PC-3 (cell line): ENCODE results near the gene SLC11A2. TPM values are rescaled to one million over a fixed set of nuclear protein-coding genes. Genes with fewer than 3 reads are reported as not detected.

Experiments
- ATAC-seq: fragments of 200-7000 bp; cut with Tn5 transposase; 2 replicates; pipeline ENCODE4 v1.9.1; 2020; ENCODE audit warnings: mild to moderate bottlenecking, moderate library complexity
- BruUV-seq: library from RNA; stranded (reverse); fragments of 400-500 nt; replicated peaks from 2 replicates; lab custom pipeline; 2021; lab: Mats Ljungman, UMichigan
- CTCF ChIA-PET: fragments of 300-600 bp; sonication (Branson Sonifier 250); formaldehyde crosslinking; loops from one replicate; lab custom pipeline; 2022; ENCODE audit warnings: antibody characterized with exemption; lab: Charles Lee
- POLR2A ChIA-PET: fragments of 300-600 bp; sonication (Branson Sonifier 250); formaldehyde crosslinking; loops from one replicate; lab custom pipeline; 2022; ENCODE audit warnings: antibody characterized with exemption; ENCODE audit not compliant: unreplicated experiment; lab: Charles Lee
- DNase-seq: peaks from one replicate; pipeline ENCODE4 v3.0.0-alpha.2; 2015
- H2AFZ ChIP-seq: fragments of 300-600 bp; sonication (generic); 2 replicates; pipeline ENCODE4 v1.6.0; 2016; ENCODE audit warnings: antibody characterized with exemption, low read length
- H3F3A ChIP-seq: fragments of 300-600 bp; sonication (generic); one replicate; pipeline ENCODE4 v1.6.0; 2017; ENCODE audit warnings: antibody characterized with exemption, low read length, control low read depth, mild to moderate bottlenecking; ENCODE audit not compliant: unreplicated experiment
- H3K27ac ChIP-seq: fragments of 300-600 bp; sonication (generic); 2 replicates; pipeline ENCODE4 v1.5.1; 2016; ENCODE audit warnings: mild to moderate bottlenecking, low read length
- H3K27me3 ChIP-seq: fragments of 300-600 bp; sonication (generic); 2 replicates; pipeline ENCODE4 v1.6.1; 2016; ENCODE audit warnings: low read length, mixed read lengths
- H3K36me3 ChIP-seq: fragments of 300-600 bp; sonication (generic); 2 replicates; pipeline ENCODE4 v1.6.1; 2016; ENCODE audit warnings: low read depth, mixed run types, low read length, mixed read lengths
- H3K4me1 ChIP-seq: fragments of 300-600 bp; sonication (generic); 2 replicates; pipeline ENCODE4 v1.5.1; 2016; ENCODE audit warnings: low read length; ENCODE audit not compliant: insufficient read depth
- H3K4me2 ChIP-seq: fragments of 300-600 bp; sonication (generic); 2 replicates; pipeline ENCODE4 v1.6.0; 2016; ENCODE audit warnings: low read length
- H3K4me3 ChIP-seq: fragments of 300-600 bp; sonication (generic); 2 replicates; pipeline ENCODE4 v1.5.1; 2016; ENCODE audit warnings: mild to moderate bottlenecking, low read length, mixed read lengths
- H3K79me2 ChIP-seq: fragments of 300-600 bp; sonication (generic); 2 replicates; pipeline ENCODE4 v1.6.1; 2017; ENCODE audit warnings: low read length, mixed read lengths
- H3K9ac ChIP-seq: fragments of 300-600 bp; sonication (generic); 2 replicates; pipeline ENCODE4 v1.6.0; 2016; ENCODE audit warnings: mild to moderate bottlenecking, low read length
- H3K9me2 ChIP-seq: fragments of 300-600 bp; sonication (generic); replicated peaks from 2 replicates; pipeline ENCODE4 v1.6.1; 2016; ENCODE audit warnings: mixed run types, low read length, mixed read lengths
- H3K9me3 ChIP-seq: fragments of 300-600 bp; sonication (generic); 2 replicates; pipeline ENCODE4 v1.6.1; 2016; ENCODE audit warnings: low read length, mixed read lengths
- H4K20me1 ChIP-seq: fragments of 300-600 bp; sonication (generic); 2 replicates; pipeline ENCODE4 v1.6.1; 2016; ENCODE audit warnings: low read length, mixed read lengths
- EZH2 ChIP-seq: fragments of 300-600 bp; sonication (generic); IDR thresholded peaks from one replicate; pipeline ENCODE4 v1.6.1; 2017; ENCODE audit warnings: antibody characterized with exemption, mild to moderate bottlenecking, low read length; ENCODE audit not compliant: unreplicated experiment
- EZH2phosphoT487 ChIP-seq: fragments of 300-600 bp; sonication (generic); IDR thresholded peaks from 2 replicates; pipeline ENCODE4 v1.6.1; 2018; ENCODE audit warnings: mild to moderate bottlenecking, antibody characterized with exemption, low read length, borderline replicate concordance
- intact Hi-C: fragments of 100-400 bp; cut with micrococcal nuclease; formaldehyde crosslinking; loops from 2 replicates; pipeline ENCODE4 v1.9.0; 2023
- total RNA-seq: library from RNA; depleted of rRNA; stranded (reverse); fragments of >200 nt; gene quantifications from 2 replicates; pipeline ENCODE4 v1.2.3, GENCODE V29; 2014
- TF ChIP-seq, protein P1 (sequence below): fragments of 300-600 bp; sonication (generic); conservative IDR thresholded peaks from 2 replicates; pipeline ENCODE4 v1.5.1; 2017; ENCODE audit warnings: antibody characterized with exemption, low read depth, mild to moderate bottlenecking, low read length

Gene SLC11A2
- total RNA-seq, 1 experiment from 2014 or later, result 38.8 TPM

DNA sequence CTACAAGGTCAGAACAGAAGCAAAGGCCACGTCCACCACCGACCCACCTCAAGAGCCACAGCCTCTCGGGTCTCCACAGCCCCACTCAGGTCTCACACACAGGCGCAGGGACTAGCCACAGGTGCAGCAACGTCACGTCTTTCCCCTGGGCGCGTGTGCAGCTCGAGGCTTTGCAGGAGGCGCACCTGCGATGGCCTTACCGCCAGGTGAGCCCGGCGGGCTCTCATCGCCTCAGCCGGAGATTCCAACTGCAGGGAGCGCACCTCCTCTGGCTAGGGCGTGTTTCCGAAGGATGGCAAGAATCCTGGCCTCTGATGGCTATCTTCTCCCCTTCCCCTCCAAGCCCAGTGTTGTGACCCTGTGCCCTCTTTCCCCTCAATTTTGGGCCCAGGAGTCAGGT lies 73.7 kb downstream of the SLC11A2 start, which contains the start of gene HIGD1C:
TSS of gene HIGD1C (plus strand) at position 35 of the 400 bp plus-strand sequence. CDS start 1,455 bp downstream, outside the sequence.
- H3K27ac ChIP-seq, result no peak within 1 kb of the TSS
- CTCF ChIA-PET, result no interaction called here
- no peaks in the 10 kb centered on the region for H3K79me2 ChIP-seq
- no peaks in the 10 kb centered on the region for H3K4me1 ChIP-seq
- no peak within 1 kb of the TSS for H3K4me2 ChIP-seq
- BruUV-seq, result no TSS peak
- H3K4me3 ChIP-seq, result no peak within 1 kb of the TSS
- no peaks in the 10 kb centered on the region for H3K9me3 ChIP-seq
- intact Hi-C loops, result no loop called here
- ATAC-seq, result no peak
- H2AFZ ChIP-seq, result no peak within 1 kb of the TSS
- no peaks in the 10 kb centered on the region for H3F3A ChIP-seq
- no peaks in the 10 kb centered on the region for H3K9me2 ChIP-seq
- no peaks in the 10 kb centered on the region for H3K27me3 ChIP-seq
- no peaks in the 10 kb centered on the region for H3K36me3 ChIP-seq
- no peak for TF ChIP-seq EZH2phosphoT487
- TF ChIP-seq, protein P1, sequence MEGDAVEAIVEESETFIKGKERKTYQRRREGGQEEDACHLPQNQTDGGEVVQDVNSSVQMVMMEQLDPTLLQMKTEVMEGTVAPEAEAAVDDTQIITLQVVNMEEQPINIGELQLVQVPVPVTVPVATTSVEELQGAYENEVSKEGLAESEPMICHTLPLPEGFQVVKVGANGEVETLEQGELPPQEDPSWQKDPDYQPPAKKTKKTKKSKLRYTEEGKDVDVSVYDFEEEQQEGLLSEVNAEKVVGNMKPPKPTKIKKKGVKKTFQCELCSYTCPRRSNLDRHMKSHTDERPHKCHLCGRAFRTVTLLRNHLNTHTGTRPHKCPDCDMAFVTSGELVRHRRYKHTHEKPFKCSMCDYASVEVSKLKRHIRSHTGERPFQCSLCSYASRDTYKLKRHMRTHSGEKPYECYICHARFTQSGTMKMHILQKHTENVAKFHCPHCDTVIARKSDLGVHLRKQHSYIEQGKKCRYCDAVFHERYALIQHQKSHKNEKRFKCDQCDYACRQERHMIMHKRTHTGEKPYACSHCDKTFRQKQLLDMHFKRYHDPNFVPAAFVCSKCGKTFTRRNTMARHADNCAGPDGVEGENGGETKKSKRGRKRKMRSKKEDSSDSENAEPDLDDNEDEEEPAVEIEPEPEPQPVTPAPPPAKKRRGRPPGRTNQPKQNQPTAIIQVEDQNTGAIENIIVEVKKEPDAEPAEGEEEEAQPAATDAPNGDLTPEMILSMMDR, result no peak
- no peak for TF ChIP-seq EZH2
- no peak within 1 kb of the TSS for H3K9ac ChIP-seq
- no peaks in the 10 kb centered on the region for H4K20me1 ChIP-seq
- POLR2A ChIA-PET, result no interaction called here
- DNase-seq, result no peak

- Histone ChIP-seq H3K27me3 (no peaks in the 10 kb centered on the region), H2AFZ (no peak overlapping the region), H3K27ac (no peak overlapping the region), H3K9me2 (no peaks in the 10 kb centered on the region), H3F3A (no peaks in the 10 kb centered on the region), H3K4me2 (no peak overlapping the region), H3K36me3 (no peaks in the 10 kb centered on the region), H3K9ac (no peak overlapping the region), H4K20me1 (no peaks in the 10 kb centered on the region), H3K9me3 (no peaks in the 10 kb centered on the region), H3K4me3 (no peak overlapping the region), H3K79me2 (no peaks in the 10 kb centered on the region), H3K4me1 (no peaks in the 10 kb centered on the region)
- CTCF ChIA-PET, result no interaction called here
- intact Hi-C loops, result no loop called here
- POLR2A ChIA-PET, result no interaction called here
- DNase-seq (no peak), ATAC-seq (no peak)
- no peak for TF ChIP-seq EZH2
- TF ChIP-seq EZH2phosphoT487, result no peak
- no TSS peak for BruUV-seq
Observed at GRCh38 chr12:50951112-50951511, 75.1 kb downstream of the SLC11A2 start.

DNA sequence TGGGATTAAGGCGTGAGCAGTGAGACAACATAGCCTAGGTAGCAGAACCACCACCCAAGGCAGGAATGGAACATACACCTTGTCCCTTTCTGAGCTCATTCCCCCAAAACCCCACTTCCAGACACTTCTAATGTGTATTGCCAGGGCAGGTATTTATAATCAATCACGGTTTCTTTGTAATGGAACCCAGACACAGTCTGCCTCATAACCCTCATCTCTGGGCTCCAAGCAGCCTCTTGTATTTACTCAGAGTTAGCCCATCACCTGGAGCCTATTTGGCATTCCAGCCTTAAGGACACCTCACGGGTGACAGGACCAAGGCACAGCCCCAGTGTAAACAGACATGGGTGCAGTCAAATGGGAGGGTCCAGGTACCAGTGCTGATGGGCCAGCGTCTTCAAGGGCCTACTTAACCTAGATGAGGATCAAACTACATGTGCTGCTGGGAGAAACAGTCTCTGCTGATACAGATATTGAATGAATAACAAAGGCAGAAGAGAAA lies 76.3 kb downstream of the SLC11A2 start:
- CTCF ChIA-PET, result no interaction called here
- no peaks in the 10 kb centered on the region for H3K9me3 ChIP-seq
- no peak for DNase-seq
- H3K4me2 ChIP-seq, result no peak overlapping the region
- TF ChIP-seq EZH2phosphoT487 (no peak), EZH2 (no peak)
- TF ChIP-seq, protein P1, result no peak
- no peak for ATAC-seq
- no peaks in the 10 kb centered on the region for H3K9me2 ChIP-seq
- H4K20me1 ChIP-seq, result no peaks in the 10 kb centered on the region
- H3K4me1 ChIP-seq, result no peaks in the 10 kb centered on the region
- H3K9ac ChIP-seq, result no peak overlapping the region
- H3K79me2 ChIP-seq, result no peaks in the 10 kb centered on the region
- BruUV-seq, result no TSS peak
- no peaks in the 10 kb centered on the region for H3K36me3 ChIP-seq
- no peak overlapping the region for H3K4me3 ChIP-seq
- H3F3A ChIP-seq, result no peaks in the 10 kb centered on the region
- H3K27ac ChIP-seq, result no peak overlapping the region
- no peak overlapping the region for H2AFZ ChIP-seq
- POLR2A ChIA-PET, result no interaction called here
- no peaks in the 10 kb centered on the region for H3K27me3 ChIP-seq
- intact Hi-C loops, result no loop called here
